H54 (cell line): ENCODE measurements around the gene TRUB1.
"Not testable (repeated sequence)": the region's sequence is repeated elsewhere in the genome, so short reads cannot be mapped to it uniquely, and the experiment has no call there.

Source experiments
- DNase-seq: peaks from one replicate; pipeline ENCODE4 v3.0.0; 2011; ENCODE audit warnings: low spot score, mixed read lengths; ENCODE audit not compliant: insufficient read length
- FAIRE-seq: peaks from 3 replicates; lab custom pipeline; 2011; peaks lifted over from hg19 to GRCh38; lab: Jason Lieb, UNC
- POLR2A ChIP-seq: IDR thresholded peaks from 2 replicates; pipeline ENCODE4 v1.6.1; 2011; ENCODE audit warnings: low read depth, mild to moderate bottlenecking, low read length

Gene TRUB1

GRCh38 chr10:114915294-114915693, 22.7 kb upstream of the TRUB1 start:
- no peak for TF ChIP-seq POLR2A
- DNase-seq (no peak), FAIRE-seq (no peak)

- no peak for TF ChIP-seq POLR2A
- DNase-seq, result no peak
- FAIRE-seq, result no peak
Observed at GRCh38 chr10:114916653-114917052, 21.3 kb upstream of the TRUB1 start.

- no peak for DNase-seq
- TF ChIP-seq POLR2A, result no peak
- FAIRE-seq, result no peak
Observed at GRCh38 chr10:114917459-114917858, 20.5 kb upstream of the TRUB1 start.

- FAIRE-seq (peak; percentile 58), DNase-seq (no peak)
- TF ChIP-seq POLR2A, result no peak
Observed at GRCh38 chr10:114917927-114918672, 19.9 kb upstream of the TRUB1 start.

GRCh38 chr10:114920459-114920858, 17.5 kb upstream of the TRUB1 start:
- FAIRE-seq, result no peak
- no peak for TF ChIP-seq POLR2A
- DNase-seq, result no peak

- no peak for TF ChIP-seq POLR2A
- FAIRE-seq (no peak), DNase-seq (no peak)
Observed at GRCh38 chr10:114922003-114922402, 16.0 kb upstream of the TRUB1 start.

GRCh38 chr10:114923551-114923950, 14.4 kb upstream of the TRUB1 start:
- no peak for FAIRE-seq
- no peak for TF ChIP-seq POLR2A
- DNase-seq, result no peak

- DNase-seq, result peak; percentile 7
- FAIRE-seq, result peak; percentile 36
- TF ChIP-seq POLR2A, result no peak
Observed at GRCh38 chr10:114925587-114926586, 12.1 kb upstream of the TRUB1 start.

GRCh38 chr10:114928818-114929217, 9.2 kb upstream of the TRUB1 start:
- TF ChIP-seq POLR2A, result no peak
- no peak for FAIRE-seq
- no peak for DNase-seq

- no peak for TF ChIP-seq POLR2A
- FAIRE-seq (no peak), DNase-seq (no peak)
Observed at GRCh38 chr10:114930320-114930719, 7.7 kb upstream of the TRUB1 start.

- FAIRE-seq (no peak), DNase-seq (no peak)
- no peak for TF ChIP-seq POLR2A
Observed at GRCh38 chr10:114931072-114931679, 6.8 kb upstream of the TRUB1 start.

GRCh38 chr10:114932225-114932624, 5.8 kb upstream of the TRUB1 start:
- TF ChIP-seq POLR2A, result no peak
- no peak for FAIRE-seq
- DNase-seq, result no peak

- no peak for TF ChIP-seq POLR2A
- DNase-seq, result no peak
- FAIRE-seq, result no peak
Observed at GRCh38 chr10:114932945-114933344, 5.0 kb upstream of the TRUB1 start.

GRCh38 chr10:114933588-114933987, 4.4 kb upstream of the TRUB1 start:
- no peak for DNase-seq
- no peak for TF ChIP-seq POLR2A
- FAIRE-seq, result no peak

- not testable (repeated sequence) for DNase-seq, FAIRE-seq
Observed at GRCh38 chr10:114933995-114934394, 4.0 kb upstream of the TRUB1 start.
